Measurements from ENCODE around the gene COMMD7. TPM values are rescaled to one million over a fixed set of nuclear protein-coding genes. Genes with fewer than 3 reads are reported as not detected.

Gene COMMD7
- total RNA-seq (2022) (24.1 and 28.3 TPM in 2 replicates), Bru-seq, nascent RNA (percentile 64 among the genes with signal in this experiment), BruChase-seq, experiment 1, labeled RNA remaining after a 6-hour chase (percentile 93 among the genes with signal in this experiment), BruChase-seq, experiment 2, labeled RNA remaining after a 2-hour chase (percentile 87 among the genes with signal in this experiment)
- long read RNA-seq, transcript COMMD7-202 (9 exons, 1,343 nt), result minor isoform, 10 of 117 reads
- long read RNA-seq, transcript COMMD7-201 (9 exons, 1,900 nt), result major isoform, 99 of 117 reads
- long read RNA-seq, partial matches to known transcripts, result 1 of 117 reads
- long read RNA-seq, other reads (novel, unspliced or antisense), result 7 of 117 reads

DNA sequence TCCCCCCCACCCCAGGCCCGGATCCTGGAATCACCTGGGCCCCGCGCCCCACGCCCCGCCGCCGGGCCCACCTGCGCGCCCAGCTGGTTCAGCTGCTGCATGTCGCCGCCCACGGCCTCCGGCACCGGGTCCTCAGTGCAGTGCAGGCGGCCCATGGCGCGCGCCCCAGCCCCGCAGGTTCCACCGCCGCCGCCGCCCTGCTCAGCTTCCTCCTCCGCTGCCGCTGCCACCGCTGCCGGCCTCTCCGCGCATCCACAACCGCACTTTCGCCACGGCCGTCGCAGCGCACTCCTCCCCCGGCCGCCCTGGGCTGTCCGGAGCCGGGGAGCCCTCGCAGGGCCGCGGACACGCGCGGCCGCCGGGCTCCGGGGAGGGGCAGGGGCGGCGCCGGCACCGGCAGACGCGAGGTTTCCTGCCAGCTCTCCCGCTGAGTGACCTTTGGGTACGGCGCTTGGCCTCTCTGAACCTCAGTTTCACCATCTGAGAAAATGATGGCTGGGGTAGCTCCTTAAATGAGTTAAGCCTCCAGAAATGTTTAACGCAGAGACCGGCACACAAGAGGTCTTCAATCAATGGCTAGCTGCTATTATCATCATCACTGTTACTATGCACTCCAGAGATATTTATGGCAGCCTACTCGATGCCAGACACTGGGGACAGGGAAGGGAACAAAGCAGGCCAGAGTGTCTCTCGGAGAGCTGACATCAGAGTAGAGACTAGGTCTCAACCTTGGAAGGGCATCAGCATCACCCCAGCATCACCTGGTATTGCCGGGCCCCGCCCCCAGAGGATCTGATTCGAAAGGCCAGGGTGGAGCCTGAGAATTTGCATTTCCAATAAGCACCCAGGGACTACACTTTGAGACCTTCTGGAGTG lies at the start of gene COMMD7:
Gene COMMD7 (minus strand): TSS at position 231 of the 876 bp plus-strand sequence. CDS start 76 bp downstream, at position 155.
- POLR2A ChIA-PET, result interaction anchor here (0.7 to 3.3 kb wide), 7 partner anchors 13 to 94 kb away, joined by 3 to 26 read pairs (median 3); partner anchors contain the start of gene DNMT3B
- CTCF ChIA-PET, result interaction anchor here (0.5 to 1.3 kb wide), 8 partner anchors 11 to 221 kb away, joined by 3 to 7 read pairs (median 4); partner anchors contain the start of gene C20orf203
- Mint-ChIP-seq H3K27ac (ENCODE audit: low read depth, unreplicated experiment) (peak within 1 kb of the TSS; percentile 91), H3K27me3 (ENCODE audit: insufficient read depth, unreplicated experiment) (no peaks in the 10 kb centered on the region), H3K36me3 (ENCODE audit: insufficient read depth, unreplicated experiment) (no peaks in the 10 kb centered on the region), H3K4me1 (ENCODE audit: insufficient read depth, unreplicated experiment) (peaks cover 6% of the 10 kb centered on the region), H3K4me3 (ENCODE audit: unreplicated experiment) (peak within 1 kb of the TSS; percentile 82), H3K9me3 (ENCODE audit: unreplicated experiment) (no peaks in the 10 kb centered on the region)
- intact Hi-C loops (cut with micrococcal nuclease), result loop anchor here (1.0 kb wide), 1 partner anchor 69 kb away; no protein-coding TSS in a partner anchor
- TF ChIP-seq, protein P1, sequence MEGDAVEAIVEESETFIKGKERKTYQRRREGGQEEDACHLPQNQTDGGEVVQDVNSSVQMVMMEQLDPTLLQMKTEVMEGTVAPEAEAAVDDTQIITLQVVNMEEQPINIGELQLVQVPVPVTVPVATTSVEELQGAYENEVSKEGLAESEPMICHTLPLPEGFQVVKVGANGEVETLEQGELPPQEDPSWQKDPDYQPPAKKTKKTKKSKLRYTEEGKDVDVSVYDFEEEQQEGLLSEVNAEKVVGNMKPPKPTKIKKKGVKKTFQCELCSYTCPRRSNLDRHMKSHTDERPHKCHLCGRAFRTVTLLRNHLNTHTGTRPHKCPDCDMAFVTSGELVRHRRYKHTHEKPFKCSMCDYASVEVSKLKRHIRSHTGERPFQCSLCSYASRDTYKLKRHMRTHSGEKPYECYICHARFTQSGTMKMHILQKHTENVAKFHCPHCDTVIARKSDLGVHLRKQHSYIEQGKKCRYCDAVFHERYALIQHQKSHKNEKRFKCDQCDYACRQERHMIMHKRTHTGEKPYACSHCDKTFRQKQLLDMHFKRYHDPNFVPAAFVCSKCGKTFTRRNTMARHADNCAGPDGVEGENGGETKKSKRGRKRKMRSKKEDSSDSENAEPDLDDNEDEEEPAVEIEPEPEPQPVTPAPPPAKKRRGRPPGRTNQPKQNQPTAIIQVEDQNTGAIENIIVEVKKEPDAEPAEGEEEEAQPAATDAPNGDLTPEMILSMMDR (IDR thresholded peaks at IDR 0.05; ENCODE audit: unreplicated experiment), result no peak
- peak; percentile 29 for DNase-seq (ENCODE audit: unreplicated experiment)
- BruUV-seq (replicated peaks), result no TSS peak

DNA sequence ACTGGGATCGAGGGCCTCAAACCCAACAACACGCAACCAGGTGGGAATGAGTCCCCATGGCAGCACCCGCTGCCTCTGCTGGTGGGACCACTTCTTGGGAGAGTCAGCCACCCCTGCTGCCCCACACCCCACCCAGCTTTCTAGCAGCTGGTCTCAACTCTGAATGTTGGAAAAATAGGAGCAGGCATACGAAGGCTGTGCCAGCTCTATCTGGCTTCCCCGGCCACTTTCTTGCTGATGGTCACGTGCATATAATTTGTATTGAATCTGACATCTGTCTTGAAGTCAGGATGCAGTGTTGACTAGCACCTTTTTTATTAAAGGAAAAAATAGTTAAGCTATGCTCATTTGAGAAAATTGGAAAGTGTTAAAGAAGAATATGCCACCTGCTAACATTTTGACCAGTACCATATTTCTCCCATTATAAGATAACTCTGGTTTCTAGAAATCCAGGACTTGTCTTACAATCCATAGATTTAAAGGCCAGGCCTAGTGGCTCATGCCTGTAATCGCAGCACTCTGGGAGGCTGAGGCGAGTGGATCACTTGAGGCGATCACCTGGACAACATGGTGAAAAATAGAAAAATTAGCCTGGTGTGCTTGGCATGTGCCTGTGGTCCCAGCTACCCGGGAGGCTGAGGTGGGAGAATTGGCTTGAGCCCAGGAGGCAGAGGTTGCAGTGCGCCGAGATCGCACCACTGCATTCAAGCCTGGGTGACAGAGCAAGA lies 49.6 kb upstream of the COMMD7 start:
- no peak overlapping the region for H3K27ac Mint-ChIP-seq (ENCODE audit: low read depth, unreplicated experiment)
- no peaks in the 10 kb centered on the region for H3K27me3 Mint-ChIP-seq (ENCODE audit: insufficient read depth, unreplicated experiment)
- intact Hi-C loops (cut with micrococcal nuclease), result loop anchor here (5.0 kb wide), 1 partner anchor 419 kb away; no protein-coding TSS in a partner anchor
- CTCF ChIA-PET, result interaction anchor here (0.6 to 2.0 kb wide), 11 partner anchors 9 to 507 kb away, joined by 3 to 21 read pairs (median 4); no protein-coding TSS in a partner anchor
- DNase-seq (ENCODE audit: unreplicated experiment), result no peak
- no peaks in the 10 kb centered on the region for H3K9me3 Mint-ChIP-seq (ENCODE audit: unreplicated experiment)
- peaks cover 6% of the 10 kb centered on the region for H3K36me3 Mint-ChIP-seq (ENCODE audit: insufficient read depth, unreplicated experiment)
- TF ChIP-seq, protein P1 (IDR thresholded peaks at IDR 0.05; ENCODE audit: unreplicated experiment), result no peak
- POLR2A ChIA-PET, result interaction anchor here (1.1 kb wide), 1 partner anchor 16 kb away, joined by 3 read pairs; no protein-coding TSS in a partner anchor
- H3K4me1 Mint-ChIP-seq (ENCODE audit: insufficient read depth, unreplicated experiment), result no peaks in the 10 kb centered on the region
- H3K4me3 Mint-ChIP-seq (ENCODE audit: unreplicated experiment), result no peak overlapping the region
- BruUV-seq (replicated peaks), result no TSS peak

DNA sequence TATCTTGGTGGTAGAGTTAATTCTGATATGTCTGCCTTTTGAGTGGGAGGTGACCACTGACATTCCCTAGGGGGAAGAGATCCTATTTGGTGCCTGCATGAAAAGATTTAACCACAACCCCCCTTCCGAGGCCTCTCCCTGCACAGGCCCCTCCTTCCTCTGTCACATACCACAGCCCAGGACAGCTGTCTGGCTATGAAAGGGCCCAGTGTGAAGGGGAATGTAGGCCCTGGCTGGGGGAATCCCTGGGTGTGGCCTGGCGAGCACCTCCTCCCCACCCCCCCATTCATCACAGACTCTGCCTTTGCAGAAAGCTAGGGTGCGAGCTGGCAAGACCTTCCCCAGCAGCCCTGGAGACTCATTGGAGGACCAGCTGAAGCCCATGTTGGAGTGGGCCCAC lies 49.0 kb upstream of the COMMD7 start:
- no peak overlapping the region for H3K27ac Mint-ChIP-seq (ENCODE audit: low read depth, unreplicated experiment)
- BruUV-seq (replicated peaks), result no TSS peak
- peaks cover 6% of the 10 kb centered on the region for H3K36me3 Mint-ChIP-seq (ENCODE audit: insufficient read depth, unreplicated experiment)
- no peaks in the 10 kb centered on the region for H3K4me1 Mint-ChIP-seq (ENCODE audit: insufficient read depth, unreplicated experiment)
- TF ChIP-seq, protein P1 (IDR thresholded peaks at IDR 0.05; ENCODE audit: unreplicated experiment), result no peak
- CTCF ChIA-PET, result interaction anchor here (0.6 to 2.0 kb wide), 10 partner anchors 14 to 507 kb away, joined by 3 to 21 read pairs (median 4); no protein-coding TSS in a partner anchor
- H3K4me3 Mint-ChIP-seq (ENCODE audit: unreplicated experiment), result no peak overlapping the region
- no peaks in the 10 kb centered on the region for H3K27me3 Mint-ChIP-seq (ENCODE audit: insufficient read depth, unreplicated experiment)
- POLR2A ChIA-PET, result interaction anchor here (1.1 kb wide), 1 partner anchor 16 kb away, joined by 3 read pairs; no protein-coding TSS in a partner anchor
- H3K9me3 Mint-ChIP-seq (ENCODE audit: unreplicated experiment), result no peaks in the 10 kb centered on the region
- intact Hi-C loops (cut with micrococcal nuclease), result loop anchor here (5.0 kb wide), 1 partner anchor 420 kb away; no protein-coding TSS in a partner anchor
- no peak for DNase-seq (ENCODE audit: unreplicated experiment)
